ENCODE data around the gene SGCA.

SGCA gene

DNA sequence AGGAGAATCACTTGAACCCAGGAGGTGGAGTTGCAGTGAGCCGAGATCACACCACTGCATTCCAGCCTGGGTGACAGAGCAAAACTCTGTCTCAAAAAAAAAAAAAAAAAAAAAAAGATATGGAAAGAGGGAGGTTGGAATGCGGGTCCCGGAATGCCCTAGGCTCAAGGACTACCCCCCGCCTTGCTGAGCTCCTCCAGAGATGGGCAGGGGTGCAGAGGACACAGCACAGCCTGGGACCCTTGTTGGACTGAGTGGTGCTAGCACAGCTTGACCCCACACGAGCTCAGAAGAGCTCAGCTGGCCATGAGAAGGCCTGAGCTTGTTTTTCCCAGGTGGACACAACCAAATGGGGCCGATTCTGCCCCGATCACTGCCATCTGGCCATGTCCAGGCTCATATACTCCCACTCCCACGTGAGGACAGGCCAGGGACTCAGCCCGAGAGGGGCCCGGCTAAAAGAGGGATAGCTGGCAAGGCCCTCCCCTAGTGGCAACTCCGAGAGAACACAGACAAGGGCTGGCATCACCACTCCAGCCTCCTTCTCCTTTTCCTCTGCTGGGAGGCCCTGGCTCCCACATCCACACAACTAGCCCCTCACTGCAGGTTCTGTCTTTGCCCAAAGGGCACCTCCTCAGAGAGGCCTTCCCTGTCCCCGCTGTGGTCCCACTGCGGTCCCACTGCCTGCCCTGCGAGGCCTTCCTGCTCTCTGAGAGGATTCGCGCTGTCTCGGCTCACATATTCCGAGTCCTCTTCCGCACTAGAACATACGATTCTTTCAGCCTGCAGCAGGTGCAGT lies 11.0 kb downstream of the SGCA start:
- DNase-seq (ENCODE audit: low spot score): no peak
- TF ChIP-seq, protein P1, sequence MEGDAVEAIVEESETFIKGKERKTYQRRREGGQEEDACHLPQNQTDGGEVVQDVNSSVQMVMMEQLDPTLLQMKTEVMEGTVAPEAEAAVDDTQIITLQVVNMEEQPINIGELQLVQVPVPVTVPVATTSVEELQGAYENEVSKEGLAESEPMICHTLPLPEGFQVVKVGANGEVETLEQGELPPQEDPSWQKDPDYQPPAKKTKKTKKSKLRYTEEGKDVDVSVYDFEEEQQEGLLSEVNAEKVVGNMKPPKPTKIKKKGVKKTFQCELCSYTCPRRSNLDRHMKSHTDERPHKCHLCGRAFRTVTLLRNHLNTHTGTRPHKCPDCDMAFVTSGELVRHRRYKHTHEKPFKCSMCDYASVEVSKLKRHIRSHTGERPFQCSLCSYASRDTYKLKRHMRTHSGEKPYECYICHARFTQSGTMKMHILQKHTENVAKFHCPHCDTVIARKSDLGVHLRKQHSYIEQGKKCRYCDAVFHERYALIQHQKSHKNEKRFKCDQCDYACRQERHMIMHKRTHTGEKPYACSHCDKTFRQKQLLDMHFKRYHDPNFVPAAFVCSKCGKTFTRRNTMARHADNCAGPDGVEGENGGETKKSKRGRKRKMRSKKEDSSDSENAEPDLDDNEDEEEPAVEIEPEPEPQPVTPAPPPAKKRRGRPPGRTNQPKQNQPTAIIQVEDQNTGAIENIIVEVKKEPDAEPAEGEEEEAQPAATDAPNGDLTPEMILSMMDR (IDR thresholded peaks at IDR 0.05; ENCODE audit: extremely low read depth, missing control alignments): no peak

DNA sequence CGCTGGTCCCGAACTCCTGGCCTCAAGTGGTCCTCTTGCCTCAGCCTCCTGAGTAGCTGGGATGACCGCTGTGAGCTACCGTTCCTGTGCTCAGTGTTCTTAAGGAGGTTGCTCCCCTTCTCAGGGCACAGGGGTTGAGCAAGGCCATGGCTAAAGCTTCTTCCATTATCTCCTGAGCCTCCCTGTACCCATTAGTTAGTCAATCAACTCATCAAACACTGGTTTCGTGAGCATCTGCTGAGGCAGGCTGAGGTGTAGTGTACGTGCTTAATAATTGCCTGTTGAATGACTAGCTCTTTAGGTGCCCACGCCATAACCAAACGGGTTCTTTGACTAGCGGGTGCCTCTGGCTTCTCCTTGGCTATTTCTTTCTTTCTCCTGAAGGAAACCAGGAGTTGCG lies 11.7 kb downstream of the SGCA start:
- TF ChIP-seq, protein P1 (IDR thresholded peaks at IDR 0.05; ENCODE audit: extremely low read depth, missing control alignments): no peak
- DNase-seq (ENCODE audit: low spot score): no peak

DNA sequence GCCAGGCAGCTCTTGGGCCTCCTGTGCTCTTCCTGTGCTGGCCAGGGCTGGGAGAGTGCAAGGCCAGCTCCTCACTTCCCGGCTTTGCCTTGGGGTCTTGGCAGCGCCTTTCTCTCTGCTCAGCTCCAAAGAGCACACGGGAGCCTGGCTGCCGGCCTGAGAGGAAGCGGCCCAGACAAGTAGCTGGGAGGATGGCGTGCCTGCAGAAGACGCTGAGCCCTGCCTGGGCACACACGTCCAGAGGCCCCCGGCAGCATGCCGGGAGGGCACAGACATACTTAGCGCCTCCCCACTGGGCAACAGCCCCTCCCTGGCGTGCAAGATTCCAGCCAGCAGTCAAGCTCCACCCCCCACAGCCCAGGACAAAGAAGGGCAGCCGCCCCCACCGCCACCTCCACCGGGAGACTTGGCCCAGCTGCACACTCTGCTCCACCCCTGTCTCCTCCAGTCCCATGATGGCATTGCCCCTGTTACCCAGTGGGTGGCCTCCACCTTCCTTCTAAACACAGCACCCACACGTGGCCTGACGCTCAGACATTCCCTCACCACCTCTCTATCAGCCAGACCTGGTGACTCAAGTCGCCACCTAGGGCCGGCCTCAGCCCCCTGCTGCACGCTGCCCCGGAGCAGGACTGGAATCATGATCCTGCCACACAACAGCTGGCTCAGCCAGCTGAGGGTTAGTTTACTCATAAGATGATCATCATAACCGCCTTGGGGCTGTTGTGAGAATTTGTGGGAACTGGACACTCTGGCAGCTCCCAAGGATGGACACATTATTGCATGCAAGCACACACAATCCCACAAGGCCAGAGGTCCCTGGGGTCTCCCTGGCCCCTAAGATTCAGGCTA lies 12.4 kb downstream of the SGCA start:
- DNase-seq (ENCODE audit: low spot score): peak; percentile 76
- TF ChIP-seq, protein P1 (IDR thresholded peaks at IDR 0.05; ENCODE audit: extremely low read depth, missing control alignments): peak; percentile 70

DNA sequence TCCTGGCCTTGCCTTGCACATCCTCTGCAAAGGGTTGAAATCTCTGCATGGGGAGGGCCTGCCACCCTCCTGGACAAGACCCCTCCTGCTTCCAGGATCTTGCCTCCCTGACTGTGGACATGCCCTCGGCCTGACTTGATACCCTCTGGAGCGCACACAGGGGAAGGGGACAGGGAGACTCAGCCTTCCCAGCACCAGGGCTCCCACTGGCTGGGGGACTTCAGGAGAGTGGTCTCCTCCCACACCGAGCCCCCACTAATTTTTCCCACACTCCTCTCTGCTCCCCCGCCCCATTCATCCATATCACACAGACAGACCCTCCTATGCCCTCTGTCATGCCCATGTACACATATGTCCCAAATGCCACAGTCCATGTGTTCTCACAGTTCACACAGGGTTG lies 14.3 kb downstream of the SGCA start:
- TF ChIP-seq, protein P1 (IDR thresholded peaks at IDR 0.05; ENCODE audit: extremely low read depth, missing control alignments): no peak
- DNase-seq (ENCODE audit: low spot score): no peak

DNA sequence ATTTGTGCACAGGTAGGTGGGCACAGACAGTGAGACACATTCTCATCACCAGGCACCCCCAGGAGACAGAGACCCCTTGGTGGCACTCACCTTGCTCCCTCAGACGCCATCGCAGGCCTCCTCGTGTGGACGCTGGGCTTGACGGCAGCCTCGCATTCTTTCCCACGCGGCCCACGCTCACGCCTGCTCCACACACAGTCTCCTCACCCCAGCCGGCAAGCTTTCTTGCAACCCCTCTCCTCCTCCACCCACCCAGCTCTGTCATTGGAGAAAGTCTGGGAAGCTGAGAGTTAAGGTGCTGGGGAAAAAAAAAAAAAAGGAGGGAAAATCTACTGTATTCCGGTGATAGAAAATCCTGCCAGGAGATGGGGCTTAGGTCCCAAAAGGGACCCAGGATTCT lies 14.8 kb downstream of the SGCA start:
- TF ChIP-seq, protein P1 (IDR thresholded peaks at IDR 0.05; ENCODE audit: extremely low read depth, missing control alignments): no peak
- no peak for DNase-seq (ENCODE audit: low spot score)

DNA sequence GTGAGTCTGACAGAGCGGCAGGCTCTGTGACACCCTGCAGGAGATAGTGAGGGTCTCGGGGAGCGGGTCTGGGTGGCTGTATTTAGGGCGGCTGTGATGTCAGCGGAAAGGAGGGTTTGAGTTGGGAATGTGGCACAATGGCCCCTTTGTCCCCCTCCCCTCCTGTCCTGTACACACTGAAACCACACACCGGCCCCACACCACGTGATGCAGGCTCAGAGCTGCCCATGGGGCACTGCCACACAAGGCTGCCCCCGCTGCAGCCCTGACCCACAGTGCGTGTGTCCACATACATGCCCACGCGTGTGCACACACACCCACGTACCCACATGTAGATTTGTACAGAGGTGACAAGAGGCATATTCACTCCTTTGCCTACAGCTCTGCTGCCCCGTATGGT lies 15.3 kb downstream of the SGCA start:
- no peak for DNase-seq (ENCODE audit: low spot score)
- TF ChIP-seq, protein P1 (IDR thresholded peaks at IDR 0.05; ENCODE audit: extremely low read depth, missing control alignments): no peak

Data from GM20000 (cell line).